K562 (cell line): ENCODE results near the gene PATL1. TPM values are rescaled to one million over a fixed set of nuclear protein-coding genes. Genes with fewer than 3 reads are reported as not detected.

Source experiments
- C11orf30 ChIP-seq: fragments of 450-650 bp; IDR thresholded peaks from 2 replicates; pipeline ENCODE4 v1.6.1; 2016; ENCODE audit warnings: low read depth, mild to moderate bottlenecking
- CREM ChIP-seq: IDR thresholded peaks from 2 replicates; pipeline ENCODE4 v1.6.1; 2014; ENCODE audit warnings: antibody characterized with exemption, low read depth
- ESRRA ChIP-seq: fragments of 450-650 bp; IDR thresholded peaks from 2 replicates; pipeline ENCODE4 v1.6.1; 2014; ENCODE audit warnings: low read depth, mild to moderate bottlenecking, moderate library complexity, borderline replicate concordance
- GATA2 ChIP-seq: sonication (generic); formaldehyde crosslinking; IDR thresholded peaks from 2 replicates; pipeline ENCODE4 v1.4.0; 2020; ENCODE audit warnings: mild to moderate bottlenecking, missing genetic modification reagents
- KAT7 ChIP-seq: sonication (generic); formaldehyde crosslinking; IDR thresholded peaks from 2 replicates; pipeline ENCODE4 v1.8.0; 2022; ENCODE audit warnings: missing genetic modification reagents, mild to moderate bottlenecking, borderline replicate concordance
- MEIS2 ChIP-seq: fragments of 450-650 bp; IDR thresholded peaks from 2 replicates; pipeline ENCODE4 v1.6.1; 2014; ENCODE audit warnings: mild to moderate bottlenecking; ENCODE audit not compliant: partially characterized antibody
- NCOA1 ChIP-seq: fragments of 450-650 bp; IDR thresholded peaks from 2 replicates; pipeline ENCODE4 v1.6.1; 2016; ENCODE audit warnings: low read depth
- NCOA4 ChIP-seq: fragments of 450-650 bp; IDR thresholded peaks from 2 replicates; pipeline ENCODE4 v1.6.1; 2018; ENCODE audit warnings: mild to moderate bottlenecking; ENCODE audit not compliant: partially characterized antibody
- RB1 ChIP-seq: fragments of 450-650 bp; IDR thresholded peaks from 2 replicates; pipeline ENCODE4 v1.6.1; 2017; ENCODE audit warnings: low read depth, mild to moderate bottlenecking
- REST ChIP-seq, 2 experiments: fragments of 450-650 bp; formaldehyde crosslinking in 1 of 2; IDR thresholded peaks; 2 replicates each; pipeline versions ENCODE4 v1.4.0 to v1.6.1; 2014 to 2020; ENCODE audit warnings: mild to moderate bottlenecking in 2 of 2, borderline replicate concordance in 1 of 2, low read depth in 1 of 2
- RFX1 ChIP-seq: fragments of 450-650 bp; IDR thresholded peaks from 2 replicates; pipeline ENCODE4 v1.6.1; 2016; ENCODE audit warnings: mild to moderate bottlenecking, moderate library complexity
- SIRT6 ChIP-seq: IDR thresholded peaks from one replicate; pipeline ENCODE4 v1.6.1; 2012; ENCODE audit warnings: low read depth, mild to moderate bottlenecking, control low read depth, inconsistent platforms, low read length, moderate library complexity
- SMAD1 ChIP-seq: fragments of 150-350 bp; IDR thresholded peaks from 2 replicates; pipeline ENCODE4 v1.6.1; 2014; ENCODE audit warnings: low read length, low read depth; ENCODE audit not compliant: partially characterized antibody
- SP1 ChIP-seq: sonication (generic); formaldehyde crosslinking; IDR thresholded peaks from 2 replicates; pipeline ENCODE4 v1.8.1; 2022; ENCODE audit warnings: mild to moderate bottlenecking, missing genetic modification reagents
- U2AF1 ChIP-seq: fragments of 200-400 bp; formaldehyde crosslinking; optimal IDR thresholded peaks from 2 replicates; pipeline ENCODE3; 2017; ENCODE audit warnings: mild to moderate bottlenecking, low read depth, low read length, moderate library complexity
- ZBED1 ChIP-seq: IDR thresholded peaks from 2 replicates; pipeline ENCODE4 v1.6.1; 2014
- ZHX1 ChIP-seq: fragments of 150-350 bp; conservative IDR thresholded peaks from 2 replicates; pipeline ENCODE4 v1.6.1; 2014; ENCODE audit warnings: low read length
- ZNF23 ChIP-seq: fragments of 250-450 bp; sonication (Bioruptor Pico); IDR thresholded peaks from 2 replicates; pipeline ENCODE4 v1.4.0; 2020; ENCODE audit warnings: mild to moderate bottlenecking
- ZNF717 ChIP-seq: fragments of 250-450 bp; sonication (Bioruptor Pico); IDR thresholded peaks from 2 replicates; pipeline ENCODE4 v1.5.0; 2021
- ZNF77 ChIP-seq: fragments of 250-450 bp; sonication (Bioruptor Pico); IDR thresholded peaks from 2 replicates; pipeline ENCODE4 v1.5.0; 2020
- polyA plus RNA-seq, 8 experiments: library from polyadenylated mRNA; depleted of rRNA in 4 of 8; stranded (reverse) in 5 of 8; unstranded in 3 of 8; fragments of >200 nt; fragmentation: Nextera tagmentation in 2 of 8; fragmentation: Illumina TruSeq in 1 of 8; extraction: Ambion mirVana in 2 of 8; extraction: Trizol in 1 of 8; gene quantifications; 2 replicates each; pipeline versions ENCODE4 v1.2.1 to v1.2.3, GENCODE V29; 2011 to 2014; ENCODE audit warnings: inconsistent platforms in 1 of 8, missing spikeins in 1 of 8
- total RNA-seq, 7 experiments: library from RNA; depleted of rRNA in 6 of 7; stranded (reverse); fragments of >200 nt in 6 of 7; fragmentation: Illumina TruSeq in 2 of 7; extraction: Trizol in 2 of 7; gene quantifications; 2 replicates each; pipeline versions ENCODE4 v1.2.1 to v1.2.3, GENCODE V29; 2011 to 2021; ENCODE audit warnings: low replicate concordance in 1 of 7

The PATL1 gene
- total and polyA plus RNA-seq, 9 of the 15 experiments (the other 6 are each of a cell fraction or from before 2014, with no cell fraction given) = 3.2 to 48.0 (median 16.4) TPM

- peak; percentile 24; the same call in 1 of the 2 replicates for TF ChIP-seq REST (IDR thresholded peaks at IDR 0.05; ENCODE audit: borderline replicate concordance)
- TF ChIP-seq REST (CRISPR knock-in tag; IDR thresholded peaks at IDR 0.05; ENCODE audit: low read depth) = no peak
- TF ChIP-seq SMAD1 = no peak
- no peak for TF ChIP-seq GATA2 (CRISPR knock-in tag)
- TF ChIP-seq RB1 = peak; percentile 79
- TF ChIP-seq NCOA4 = no peak
- TF ChIP-seq KAT7 = no peak
- TF ChIP-seq C11orf30 = peak; percentile 76
- no peak; the same call in 1 of the 2 replicates for TF ChIP-seq SP1 (CRISPR knock-in tag)
- peak; percentile 34; the same call in 1 of the 2 replicates for TF ChIP-seq NCOA1
- TF ChIP-seq MEIS2 = peak; percentile 94
- TF ChIP-seq ZHX1 = no peak
- TF ChIP-seq ESRRA = peak; percentile 40; the same call in 1 of the 2 replicates
- TF ChIP-seq ZBED1 = no peak
- TF ChIP-seq CREM = peak; percentile 93
- TF ChIP-seq RFX1 = no peak
- no peak for TF ChIP-seq ZNF23 (CRISPR knock-in tag)
- no peak for TF ChIP-seq SIRT6
- TF ChIP-seq ZNF717 = no peak
- no peak for TF ChIP-seq ZNF77
- TF ChIP-seq U2AF1 = no peak
Measured at GRCh38 chr11:59668950-59669610, at the start of gene PATL1 (continued).
